Measurements from ENCODE around the gene ZNF777.
"Not testable (repeated sequence)": the region's sequence is repeated elsewhere in the genome, so short reads cannot be mapped to it uniquely, and the experiment has no call there.

Gene ZNF777

DNA sequence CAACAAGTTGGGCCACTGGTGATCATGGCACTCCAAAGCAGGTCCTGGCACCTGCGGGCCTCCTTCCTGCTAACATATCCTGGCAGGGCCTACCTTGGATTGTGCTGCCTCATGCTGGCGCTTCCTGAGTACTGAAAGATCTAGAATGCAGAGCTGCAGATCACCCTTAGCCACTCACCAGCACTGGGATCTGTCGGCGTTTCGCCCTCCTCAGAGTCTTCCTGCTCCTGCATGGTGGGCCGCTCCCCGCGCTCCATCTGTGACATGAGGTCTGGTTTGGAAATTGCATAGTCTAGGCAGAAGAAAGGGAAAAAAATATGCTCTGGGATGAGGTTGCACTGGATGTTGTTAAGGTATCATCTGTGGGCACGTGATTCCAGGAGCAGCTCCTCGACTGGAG is 10.0 kb downstream of the ZNF777 start:
- no peak for DNase-seq (ENCODE audit: low spot score)

DNA sequence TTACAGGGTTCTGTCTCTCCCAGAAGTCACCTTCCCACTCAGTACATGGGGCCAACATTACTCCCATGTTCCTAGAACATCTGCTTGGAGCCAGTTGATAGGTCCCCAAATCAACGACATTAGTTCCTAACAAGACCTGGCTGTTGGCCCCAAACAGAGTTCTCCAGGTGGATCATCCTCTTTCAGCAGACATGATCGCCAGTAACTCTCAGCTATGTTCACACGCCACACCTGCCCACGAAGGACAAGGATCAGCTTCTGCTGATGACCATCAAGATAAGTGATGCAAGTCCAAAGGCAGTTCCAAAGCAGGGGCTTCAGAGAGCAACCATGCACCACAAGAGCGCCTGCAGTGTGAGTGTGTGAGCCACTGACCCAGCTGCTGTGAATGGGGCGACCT is 11.0 kb downstream of the ZNF777 start:
- no peak for DNase-seq (ENCODE audit: low spot score)

DNA sequence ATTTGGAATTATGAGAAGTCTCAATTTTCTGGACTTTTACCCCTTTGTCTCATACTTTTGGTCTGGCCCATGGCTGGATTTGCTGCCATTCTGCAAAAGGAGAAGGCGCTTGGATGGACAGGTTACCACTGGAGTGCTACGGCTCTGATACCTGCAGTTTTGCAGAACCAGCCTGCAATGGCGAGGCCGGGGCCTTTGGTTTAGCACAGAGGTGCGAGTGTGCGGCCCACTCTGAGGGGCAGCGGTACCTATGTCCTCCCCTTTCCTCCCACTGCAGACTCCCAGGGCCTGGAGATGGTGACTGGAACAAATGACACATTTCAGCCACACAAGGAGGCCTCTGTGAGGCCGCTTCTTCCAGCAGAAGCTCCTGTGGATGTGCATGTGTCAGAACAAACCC is 11.9 kb downstream of the ZNF777 start:
- no peak for DNase-seq (ENCODE audit: low spot score)

DNA sequence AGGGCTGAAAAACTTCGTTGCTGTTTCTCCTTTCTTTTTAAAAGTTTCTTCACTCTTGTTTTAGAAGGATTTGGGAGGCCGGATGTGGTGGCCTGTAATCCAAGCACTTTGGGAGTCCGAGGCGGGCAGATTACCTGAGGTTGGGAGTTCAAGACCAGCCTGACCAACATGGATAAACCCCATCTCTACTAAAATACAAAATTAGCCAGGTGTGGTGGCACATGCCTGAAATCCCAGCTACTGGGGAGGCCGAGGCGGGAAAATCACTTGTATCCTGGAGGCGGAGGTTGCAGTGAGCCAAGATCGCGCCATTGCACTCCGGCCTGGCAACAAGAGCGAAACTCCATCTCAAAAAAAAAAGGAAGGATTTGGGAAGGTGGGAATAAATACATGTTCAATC is 14.8 kb downstream of the ZNF777 start:
- DNase-seq (ENCODE audit: low spot score) = not testable (repeated sequence)

DNA sequence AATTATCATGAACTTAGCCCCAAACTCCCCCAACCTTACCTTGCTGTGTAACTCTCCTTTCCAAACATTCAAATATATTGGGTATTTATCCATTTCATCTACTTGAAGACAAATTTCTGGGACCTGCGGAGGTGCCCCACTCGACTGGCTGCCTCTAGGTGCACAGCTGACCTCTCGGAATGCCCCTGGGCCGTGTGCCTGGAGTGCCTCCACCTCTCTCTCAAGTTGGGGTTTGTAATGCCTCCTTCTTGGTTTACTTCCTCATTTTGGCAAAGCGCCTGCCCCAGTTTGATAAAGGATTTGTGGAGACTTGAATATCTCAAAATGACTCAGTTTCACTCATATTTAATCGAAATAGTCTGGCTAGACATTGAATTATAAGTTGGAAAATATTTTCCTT is 16.6 kb downstream of the ZNF777 start:
- DNase-seq (ENCODE audit: low spot score) = no peak

DNA sequence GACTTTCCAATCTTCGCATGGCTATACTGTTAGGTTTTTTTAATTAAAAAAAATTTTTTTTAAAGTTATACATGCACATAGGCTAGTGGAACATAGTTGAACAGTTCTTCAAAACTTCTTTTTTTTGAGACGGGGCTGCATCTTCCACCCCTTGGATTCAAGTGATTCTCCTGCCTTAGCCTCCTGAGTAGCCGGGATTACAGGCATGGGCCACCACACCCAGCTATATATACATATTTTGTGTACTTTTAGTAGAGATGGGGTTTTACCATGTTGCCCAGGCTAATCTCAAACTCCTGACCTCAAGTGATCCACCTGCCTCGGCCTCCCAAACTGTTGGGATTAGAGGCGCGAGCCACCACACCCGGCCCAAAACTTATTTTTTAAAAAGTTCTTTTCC is 17.3 kb downstream of the ZNF777 start:
- DNase-seq (ENCODE audit: low spot score) = no peak

DNA sequence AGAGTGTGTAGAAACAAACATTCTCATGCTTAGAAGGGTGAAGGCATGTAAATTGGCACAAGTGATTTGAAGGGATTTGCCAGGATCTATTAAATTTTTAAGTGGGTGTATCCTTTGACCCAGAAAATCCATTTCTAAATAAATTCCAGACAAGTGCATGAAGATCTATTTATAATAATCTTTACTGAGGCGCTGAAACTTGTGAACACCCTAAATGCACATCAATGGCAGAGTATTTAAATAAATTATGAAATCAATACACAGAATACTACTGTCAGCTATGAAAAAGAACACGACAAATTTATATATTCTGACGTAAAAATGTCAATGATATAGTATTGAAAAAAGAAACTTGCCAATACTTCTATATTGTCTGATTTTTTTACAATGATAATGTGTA is 17.9 kb downstream of the ZNF777 start:
- DNase-seq (ENCODE audit: low spot score) = no peak

DNA sequence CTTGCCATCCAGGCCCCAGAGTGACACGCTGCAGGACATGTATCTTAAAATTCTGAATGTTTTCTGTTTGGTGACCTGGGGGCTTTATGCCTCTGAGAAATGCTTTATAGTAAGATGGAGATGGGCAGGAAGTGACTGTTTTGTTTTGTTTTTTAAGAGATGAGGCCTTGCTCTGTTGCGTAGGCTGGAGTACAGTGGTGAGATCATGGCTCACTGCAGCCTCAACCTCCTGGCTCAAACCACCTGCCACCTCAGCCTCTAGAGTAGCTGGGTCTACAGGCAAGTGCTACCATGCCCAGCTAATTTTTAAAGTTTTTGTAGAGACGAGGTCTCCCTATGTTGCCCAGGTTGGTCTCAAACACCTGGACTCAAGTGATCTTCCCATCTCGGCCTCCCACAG is 20.6 kb downstream of the ZNF777 start:
- DNase-seq (ENCODE audit: low spot score) = no peak

DNA sequence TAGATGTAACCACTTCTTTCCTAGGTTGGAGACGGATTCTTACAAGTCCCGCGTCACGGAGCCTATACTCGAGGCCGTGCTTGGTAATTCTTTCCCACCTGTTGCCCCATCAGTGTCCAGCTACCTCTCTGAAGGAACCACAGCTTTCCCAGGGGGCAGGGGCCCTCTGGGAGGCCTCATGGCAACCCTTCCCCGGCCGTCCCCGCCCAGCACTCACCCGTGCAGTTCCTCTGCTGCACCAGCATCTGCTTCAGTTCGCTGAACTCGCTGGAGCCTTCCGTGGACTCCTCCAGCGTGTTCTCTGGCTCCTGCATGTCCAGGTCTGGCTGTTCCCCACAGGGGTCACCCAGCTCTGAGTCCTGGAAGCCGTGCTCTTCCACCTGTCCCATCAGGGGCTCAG is 24.5 kb downstream of the ZNF777 start:
- DNase-seq (ENCODE audit: low spot score) = no peak

DNA sequence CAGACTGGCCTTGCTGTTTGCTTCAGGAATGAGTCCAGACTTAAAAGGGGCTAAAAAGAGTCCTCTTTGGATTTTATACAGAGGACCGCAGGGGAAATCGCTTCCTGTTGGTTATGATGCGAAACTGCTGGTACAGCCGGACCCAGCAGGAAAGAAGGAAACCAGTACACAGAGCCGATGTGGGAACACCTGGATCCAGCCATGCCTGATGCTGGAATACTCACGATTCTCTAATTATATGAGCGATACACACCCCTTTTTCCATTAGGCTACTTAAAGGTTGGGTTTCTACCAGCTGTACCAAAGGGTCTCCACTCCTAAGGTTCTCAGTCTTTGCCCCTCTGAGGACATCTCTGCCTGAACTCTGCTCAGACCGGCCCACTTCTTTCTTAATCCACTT is 27.7 kb downstream of the ZNF777 start:
- DNase-seq (ENCODE audit: low spot score) = no peak

DNA sequence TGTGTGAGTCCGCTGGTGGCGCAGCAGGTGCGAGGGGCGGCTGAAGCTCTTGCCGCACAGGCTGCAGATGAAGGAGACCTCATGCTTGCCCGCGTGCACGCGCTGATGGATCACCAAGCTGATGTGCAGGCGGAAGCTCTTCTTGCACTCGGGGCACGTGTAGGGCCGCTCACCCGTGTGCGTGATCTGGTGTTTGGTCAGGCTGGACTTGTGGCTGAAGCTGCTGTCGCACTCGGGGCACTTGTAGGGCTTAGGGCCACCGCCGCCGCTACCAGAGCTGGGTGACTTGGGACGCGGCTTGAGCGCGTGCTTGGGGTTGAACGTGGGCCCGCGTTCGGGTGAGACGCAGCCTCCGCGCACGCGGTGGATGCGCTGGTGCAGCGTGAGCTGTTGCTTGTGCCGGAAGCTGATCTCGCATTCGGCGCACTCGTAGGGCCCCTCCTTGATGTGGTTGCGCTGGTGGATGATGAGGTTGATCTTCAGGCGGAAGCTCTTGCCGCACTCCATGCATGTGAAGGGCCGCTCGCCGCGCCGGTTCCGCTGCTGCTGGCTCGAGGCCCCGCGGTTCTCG is 28.7 kb downstream of the ZNF777 start:
- DNase-seq (ENCODE audit: low spot score) = no peak

DNA sequence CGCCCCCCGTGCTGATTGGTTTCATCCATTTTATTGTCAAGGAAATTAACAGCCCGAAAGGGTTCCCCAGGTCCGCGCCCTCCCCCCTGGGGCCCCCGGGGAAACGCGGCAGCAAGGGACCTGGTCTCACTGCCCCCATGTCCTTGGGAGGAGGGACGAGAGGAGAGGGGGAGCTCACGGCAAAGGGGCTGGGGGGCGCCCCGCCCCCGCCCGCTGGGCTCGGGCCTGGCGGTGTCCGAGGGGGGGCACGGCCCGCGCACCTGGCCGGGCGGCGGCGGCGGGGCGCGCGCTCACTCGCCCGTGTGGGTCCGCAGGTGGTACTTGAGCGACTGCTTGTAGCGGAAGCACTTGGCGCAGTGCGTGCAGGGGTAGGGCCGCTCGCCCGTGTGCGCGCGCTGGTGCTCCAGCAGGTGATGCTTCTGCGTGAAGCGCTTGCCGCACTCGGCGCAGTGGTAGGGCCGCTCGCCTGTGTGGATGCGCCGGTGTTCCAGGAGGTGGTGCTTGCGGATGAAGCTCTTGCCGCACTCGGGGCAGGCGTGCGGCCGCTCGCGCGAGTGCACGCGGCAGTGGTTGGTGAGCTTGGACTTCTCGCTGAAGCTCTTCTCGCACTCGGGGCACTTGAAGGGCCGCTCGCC is 29.3 kb downstream of the ZNF777 start:
- no peak for DNase-seq (ENCODE audit: low spot score)

DNA sequence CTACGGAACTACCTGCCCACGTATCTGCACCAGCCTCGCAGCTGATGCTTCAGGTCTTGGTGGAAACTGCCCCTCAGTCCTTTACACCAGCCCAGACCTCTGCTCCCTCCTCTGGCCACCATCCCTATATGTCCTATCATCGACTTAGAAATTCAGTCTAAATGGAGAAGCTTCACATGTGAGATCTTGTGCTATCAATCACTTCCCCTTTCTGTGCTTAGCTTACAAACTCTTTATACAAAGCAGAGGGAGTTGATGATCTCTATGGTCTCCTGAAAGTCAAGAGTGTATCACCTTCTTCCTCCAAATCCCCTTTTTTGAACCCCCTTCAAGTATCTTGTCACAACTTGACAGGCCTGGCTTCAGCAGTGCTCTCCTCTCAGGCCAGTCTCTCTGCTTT is 30.7 kb downstream of the ZNF777 start:
- DNase-seq (ENCODE audit: low spot score) = no peak

DNA sequence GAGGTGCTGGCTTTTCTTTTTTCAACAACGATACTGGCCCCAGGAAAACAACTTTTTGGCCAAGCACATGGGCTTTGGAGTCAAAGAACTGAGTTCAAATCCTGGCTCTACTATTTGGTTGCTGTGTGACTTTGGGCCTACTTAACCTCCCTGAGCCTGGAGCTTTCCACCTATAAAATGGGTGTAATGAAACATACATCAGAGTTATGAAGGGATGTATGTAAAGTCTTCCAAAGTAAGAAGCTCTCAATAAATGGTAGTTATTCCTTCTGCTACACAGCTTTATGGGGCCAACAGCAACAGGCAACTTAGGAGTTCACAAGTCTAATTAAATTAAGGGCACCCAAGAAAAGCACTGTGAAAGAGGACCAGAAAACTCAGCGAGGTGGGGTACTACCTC is 33.0 kb downstream of the ZNF777 start:
- no peak for DNase-seq (ENCODE audit: low spot score)

DNA sequence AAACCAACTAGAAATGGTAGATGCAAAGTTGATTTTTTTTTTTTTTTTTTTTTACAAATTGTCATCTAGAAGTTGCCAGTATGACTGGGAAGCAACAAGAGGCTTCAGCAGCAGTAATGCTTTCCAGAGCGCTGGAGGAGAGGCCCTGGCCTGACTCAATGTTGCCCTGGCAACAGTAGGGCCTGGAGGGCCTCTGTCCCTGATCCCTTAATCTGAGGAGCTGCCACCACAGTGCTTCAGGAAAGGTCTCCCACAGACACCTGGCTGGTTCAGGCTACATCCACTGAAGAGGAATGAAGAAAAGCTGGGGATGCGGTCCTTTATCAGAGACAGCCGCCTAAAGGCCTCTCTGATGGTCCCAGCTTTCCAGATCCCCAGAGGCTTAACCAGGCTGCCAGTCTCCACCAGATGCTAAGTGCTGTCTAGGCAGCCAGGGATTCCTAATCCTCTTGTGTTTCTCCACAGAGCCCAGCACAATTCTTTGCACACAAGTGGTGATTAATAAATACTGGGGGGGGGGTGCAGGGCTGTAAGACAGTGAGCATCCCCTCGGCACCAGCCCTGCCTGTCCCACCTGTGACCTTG is 33.7 kb downstream of the ZNF777 start:
- DNase-seq (ENCODE audit: low spot score) = no peak

DNA sequence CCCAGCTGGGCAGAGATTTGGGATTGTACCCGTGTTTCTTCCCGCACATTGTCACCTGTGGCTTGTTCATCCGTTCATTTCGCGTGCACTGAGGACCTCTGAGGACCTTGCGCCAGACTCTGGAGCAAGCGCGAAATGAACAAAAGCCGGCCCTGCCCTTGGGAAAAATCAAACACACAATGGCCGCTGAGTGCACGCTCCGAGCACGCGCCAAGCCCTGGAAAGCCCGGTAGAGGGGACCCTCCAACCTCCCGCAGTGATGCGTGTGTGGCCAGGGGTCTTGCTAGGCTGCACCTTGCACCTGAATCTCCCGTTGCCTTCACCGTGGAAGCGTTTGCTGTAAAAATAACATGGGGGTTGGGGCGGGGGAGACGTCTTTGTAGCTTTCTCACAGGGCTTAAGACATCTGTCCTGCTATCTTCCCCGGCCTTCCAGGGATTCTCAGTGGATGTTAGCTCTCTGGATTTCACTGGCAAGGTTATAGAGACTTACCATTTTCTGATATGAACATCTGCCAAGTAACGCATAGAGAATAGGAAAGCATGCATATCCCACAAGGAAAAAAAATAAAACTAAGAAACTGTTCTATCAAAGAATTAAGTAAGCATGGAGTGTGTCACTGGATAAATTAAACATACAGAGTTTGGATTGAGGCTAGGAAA is 37.3 kb downstream of the ZNF777 start:
- DNase-seq (ENCODE audit: low spot score) = no peak

DNA sequence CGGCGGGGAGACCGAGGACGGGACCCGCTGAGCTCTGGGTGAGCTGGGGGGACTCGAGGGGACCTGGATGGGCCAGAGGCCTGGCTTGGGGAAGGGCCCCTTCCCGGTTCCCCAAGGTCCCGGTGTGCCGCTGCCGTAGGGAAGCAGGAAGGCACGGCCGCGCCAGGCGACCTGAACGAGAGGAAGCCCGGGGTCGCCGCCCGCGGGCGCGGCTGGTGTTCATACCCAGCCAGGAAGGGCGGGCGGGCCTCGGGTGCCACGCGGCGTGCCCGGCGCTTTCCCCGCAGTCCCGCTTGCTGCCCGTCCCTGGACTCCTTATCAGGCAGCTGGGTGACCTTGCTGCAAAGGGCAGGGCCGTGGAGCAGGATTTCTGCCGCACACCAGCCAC is 38.0 kb downstream of the ZNF777 start:
- no peak for DNase-seq (ENCODE audit: low spot score)

DNA sequence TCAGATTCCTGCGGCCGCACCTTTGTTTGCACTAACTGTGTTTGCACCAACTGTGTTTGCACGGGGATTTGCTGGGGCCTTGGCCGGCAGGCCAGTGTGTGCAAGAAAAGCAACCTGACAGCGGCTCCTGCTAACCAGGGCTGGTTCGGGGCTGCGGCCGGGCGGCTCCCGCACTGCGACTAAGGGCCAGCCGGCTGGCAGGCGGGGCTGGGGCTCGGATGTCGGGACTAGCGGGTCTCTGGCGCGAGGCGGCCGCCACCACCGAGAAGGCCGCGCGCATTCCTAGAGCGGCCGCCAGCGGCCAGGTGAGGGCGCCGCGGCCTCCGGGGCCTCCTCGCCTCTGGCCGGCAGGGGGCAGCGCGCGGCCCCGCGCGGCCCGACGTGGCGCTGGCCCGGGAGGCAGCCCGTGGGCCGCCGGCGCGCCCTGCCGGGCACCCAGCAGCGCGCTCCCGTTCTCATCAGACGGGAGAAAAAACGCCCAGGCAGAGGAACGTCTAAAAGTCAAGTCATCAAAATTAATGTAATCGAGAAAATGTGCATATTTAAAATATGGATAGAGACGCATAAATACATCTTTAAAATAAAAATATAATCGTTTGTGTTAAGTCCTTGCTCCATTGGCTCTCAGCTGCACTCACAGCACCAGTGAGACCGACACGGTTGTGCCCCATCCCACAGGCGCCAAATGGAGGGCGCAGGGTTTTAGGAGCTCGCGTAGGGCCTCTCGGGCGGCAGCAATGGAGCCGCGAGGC is 38.5 kb downstream of the ZNF777 start:
- peak; percentile 74 for DNase-seq (ENCODE audit: low spot score)

DNA sequence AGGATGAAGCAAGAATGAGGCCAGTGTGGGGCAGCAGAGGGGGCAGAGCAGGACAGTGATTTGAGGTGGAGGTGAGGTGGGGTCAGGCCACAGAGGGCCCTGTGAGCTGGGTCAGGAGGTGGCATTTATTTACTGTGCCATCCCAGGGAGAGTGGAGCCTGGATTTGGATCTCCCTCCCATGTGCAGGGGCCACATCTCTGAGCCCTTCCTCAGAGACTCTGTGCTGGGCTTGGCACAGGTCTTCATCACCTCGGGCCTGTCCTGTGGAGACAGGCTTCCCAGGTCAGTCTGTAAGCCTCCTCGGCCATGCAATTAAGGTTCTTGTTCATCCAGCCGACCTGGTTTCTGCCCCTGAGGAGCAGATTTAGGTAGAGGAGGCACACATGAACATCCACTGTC is 40.9 kb downstream of the ZNF777 start:
- no peak for DNase-seq (ENCODE audit: low spot score)

DNA sequence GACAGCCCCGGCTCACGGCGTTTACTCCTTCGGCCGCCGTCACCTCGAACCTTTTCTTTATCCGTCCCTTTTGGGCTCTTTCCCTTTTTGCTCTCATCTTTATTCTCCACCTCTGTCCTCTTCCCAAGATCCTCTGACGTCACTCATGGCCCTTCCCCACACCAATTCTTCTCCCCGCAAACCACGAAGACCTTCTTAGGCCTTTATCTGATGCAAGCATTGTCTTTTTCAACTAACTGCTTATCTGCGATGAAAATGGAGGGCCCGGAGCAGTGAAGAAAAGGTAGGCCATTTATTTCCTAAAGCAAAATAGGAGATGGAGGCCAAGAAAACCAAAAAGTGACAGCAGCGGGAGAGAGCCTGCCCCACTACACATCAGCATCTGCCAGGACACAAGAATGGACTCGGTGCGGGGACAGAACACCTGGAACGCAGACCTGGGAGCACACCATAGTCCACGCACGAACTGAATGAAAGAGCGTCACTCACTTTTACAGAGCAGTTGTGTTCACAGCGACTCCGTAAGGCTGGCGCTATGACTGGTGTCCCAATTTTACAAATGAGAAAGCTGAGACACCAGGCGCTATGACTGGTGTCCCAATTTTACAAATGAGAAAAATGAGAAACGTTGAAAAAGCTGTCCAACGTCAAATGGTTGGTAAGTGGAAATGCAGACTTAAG is 45.3 kb downstream of the ZNF777 start:
- no peak for DNase-seq (ENCODE audit: low spot score)

DNA sequence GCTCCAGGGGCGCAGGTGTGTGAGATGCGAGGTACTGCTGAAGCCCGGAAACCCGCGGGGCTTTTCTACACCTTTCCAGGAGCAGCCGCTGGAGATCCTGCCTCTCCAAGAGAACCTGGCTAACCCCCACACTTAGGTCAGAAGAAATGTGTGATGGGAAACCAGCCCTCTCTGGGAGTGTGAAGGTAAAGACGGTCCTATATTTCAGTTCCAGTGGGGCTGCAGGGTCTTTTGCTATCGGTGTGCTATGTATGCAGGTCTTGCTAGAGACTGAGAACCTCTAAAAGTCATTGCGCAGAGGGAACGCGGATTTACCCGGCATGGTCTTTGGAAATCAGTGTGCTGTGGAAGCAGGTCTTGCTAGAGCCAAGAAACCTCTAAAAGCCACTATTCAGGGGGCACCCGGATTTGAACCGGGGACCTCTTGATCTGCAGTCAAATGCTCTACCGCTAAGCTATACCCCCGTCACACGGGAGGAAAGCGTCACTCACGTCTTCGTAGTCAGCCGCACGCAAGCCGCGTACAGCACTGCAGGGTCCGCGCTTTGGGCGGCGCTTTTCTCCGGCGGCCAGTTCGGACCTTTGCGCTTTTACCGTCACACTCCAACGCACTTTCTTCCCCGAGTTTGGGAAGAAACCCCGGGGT is 46.0 kb downstream of the ZNF777 start:
- DNase-seq (ENCODE audit: low spot score) = no peak

DNA sequence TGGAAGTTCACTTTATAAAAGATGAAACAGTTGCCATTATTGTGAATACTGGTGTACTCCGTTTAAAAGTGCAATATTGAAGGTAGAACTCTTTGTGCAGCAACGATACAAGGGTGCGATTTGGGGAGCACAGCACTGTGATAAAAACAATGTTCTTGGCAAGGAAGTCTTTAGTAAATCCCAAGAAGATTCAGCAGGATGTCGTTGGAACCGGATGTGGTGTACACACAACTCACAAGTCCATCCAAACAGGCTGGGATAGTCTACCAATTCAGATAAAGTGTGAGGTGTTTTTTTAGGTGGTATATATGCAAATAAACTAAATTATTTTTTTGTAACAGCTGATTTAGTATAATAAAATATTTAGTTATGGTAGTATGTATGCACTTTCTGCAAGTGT is 46.7 kb downstream of the ZNF777 start:
- DNase-seq (ENCODE audit: low spot score) = no peak

Data from SW480 (cell line).